ENCODE data around the gene PTPRE. TPM values are rescaled to one million over a fixed set of nuclear protein-coding genes. Genes with fewer than 3 reads are reported as not detected.

Gene PTPRE
- total RNA-seq, 1 donor from 2014 or later: 2.4 TPM

- Mint-ChIP-seq H3K9me3 (ENCODE audit: low read depth) (no peaks in the 10 kb centered on the region), H3K27me3 (peaks cover 38% of the 10 kb centered on the region), H3K27ac (no peak overlapping the region), H3K36me3 (ENCODE audit: insufficient read depth) (no peaks in the 10 kb centered on the region), H3K4me3 (ENCODE audit: low read depth) (no peak overlapping the region), H3K4me1 (ENCODE audit: low read depth) (no peaks in the 10 kb centered on the region)
- DNase-seq (ENCODE audit: low spot score, unreplicated experiment): no peak
- TF ChIP-seq CTCF (IDR thresholded peaks at IDR 0.05; ENCODE audit: unreplicated experiment): no peak
These were observed 2.4 kb upstream of the PTPRE start for GRCh38 chr10:127904311-127905000.

GRCh38 chr10:127905001-127905847, 1.7 kb upstream of the PTPRE start:
- DNase-seq (ENCODE audit: low spot score, unreplicated experiment): no peak
- H3K36me3 Mint-ChIP-seq (ENCODE audit: insufficient read depth): no peaks in the 10 kb centered on the region
- no peak for TF ChIP-seq CTCF (IDR thresholded peaks at IDR 0.05; ENCODE audit: unreplicated experiment)
- H3K4me3 Mint-ChIP-seq (ENCODE audit: low read depth): no peak overlapping the region
- H3K4me1 Mint-ChIP-seq (ENCODE audit: low read depth): no peaks in the 10 kb centered on the region
- no peaks in the 10 kb centered on the region for H3K9me3 Mint-ChIP-seq (ENCODE audit: low read depth)
- no peak overlapping the region for H3K27ac Mint-ChIP-seq
- H3K27me3 Mint-ChIP-seq: peaks cover 45% of the 10 kb centered on the region

DNA sequence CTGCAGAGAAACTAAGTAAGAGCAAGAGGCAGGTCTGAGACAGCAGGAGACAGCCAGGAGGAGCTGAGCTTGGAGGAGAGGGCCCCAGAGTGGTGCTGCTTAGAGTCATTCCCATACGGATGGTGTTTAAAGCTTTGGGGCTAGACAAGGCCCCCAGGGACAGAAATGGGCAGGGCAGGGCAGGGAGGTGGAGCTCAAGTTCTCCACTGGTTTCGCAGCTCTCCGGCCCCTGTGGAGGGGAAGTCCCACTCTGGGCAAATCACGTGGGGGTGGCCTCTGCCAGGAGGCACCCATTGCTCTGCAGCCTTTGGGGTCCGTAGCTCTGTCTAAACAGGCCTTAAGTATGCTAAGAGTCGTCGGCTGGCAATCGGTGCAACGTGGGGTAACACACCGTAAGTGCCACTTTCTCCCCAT, 1.0 kb upstream of the PTPRE start:
- peaks cover 50% of the 10 kb centered on the region for H3K27me3 Mint-ChIP-seq
- H3K9me3 Mint-ChIP-seq (ENCODE audit: low read depth): no peaks in the 10 kb centered on the region
- H3K36me3 Mint-ChIP-seq (ENCODE audit: insufficient read depth): no peaks in the 10 kb centered on the region
- no peak overlapping the region for H3K4me3 Mint-ChIP-seq (ENCODE audit: low read depth)
- no peak for TF ChIP-seq CTCF (IDR thresholded peaks at IDR 0.05; ENCODE audit: unreplicated experiment)
- H3K4me1 Mint-ChIP-seq (ENCODE audit: low read depth): no peaks in the 10 kb centered on the region
- no peak overlapping the region for H3K27ac Mint-ChIP-seq
- no peak for DNase-seq (ENCODE audit: low spot score, unreplicated experiment)

GRCh38 chr10:127907411-127908105, 655 bp downstream of the PTPRE start:
- Mint-ChIP-seq H3K36me3 (ENCODE audit: insufficient read depth) (no peaks in the 10 kb centered on the region), H3K4me3 (ENCODE audit: low read depth) (peak overlapping the region; percentile 60), H3K4me1 (ENCODE audit: low read depth) (peaks cover 1% of the 10 kb centered on the region), H3K27me3 (peaks cover 53% of the 10 kb centered on the region), H3K9me3 (ENCODE audit: low read depth) (no peaks in the 10 kb centered on the region), H3K27ac (no peak overlapping the region)
- TF ChIP-seq CTCF (IDR thresholded peaks at IDR 0.05; ENCODE audit: unreplicated experiment): no peak
- no peak for DNase-seq (ENCODE audit: low spot score, unreplicated experiment)

Measured in progenitor cell of endocrine pancreas (in vitro differentiated cells).